ENCODE measurements around the gene IL1RAPL1. TPM values are rescaled to one million over a fixed set of nuclear protein-coding genes. Genes with fewer than 3 reads are reported as not detected.

IL1RAPL1 gene
- total RNA-seq, 1 donor from 2014 or later: 2.7 TPM

DNA sequence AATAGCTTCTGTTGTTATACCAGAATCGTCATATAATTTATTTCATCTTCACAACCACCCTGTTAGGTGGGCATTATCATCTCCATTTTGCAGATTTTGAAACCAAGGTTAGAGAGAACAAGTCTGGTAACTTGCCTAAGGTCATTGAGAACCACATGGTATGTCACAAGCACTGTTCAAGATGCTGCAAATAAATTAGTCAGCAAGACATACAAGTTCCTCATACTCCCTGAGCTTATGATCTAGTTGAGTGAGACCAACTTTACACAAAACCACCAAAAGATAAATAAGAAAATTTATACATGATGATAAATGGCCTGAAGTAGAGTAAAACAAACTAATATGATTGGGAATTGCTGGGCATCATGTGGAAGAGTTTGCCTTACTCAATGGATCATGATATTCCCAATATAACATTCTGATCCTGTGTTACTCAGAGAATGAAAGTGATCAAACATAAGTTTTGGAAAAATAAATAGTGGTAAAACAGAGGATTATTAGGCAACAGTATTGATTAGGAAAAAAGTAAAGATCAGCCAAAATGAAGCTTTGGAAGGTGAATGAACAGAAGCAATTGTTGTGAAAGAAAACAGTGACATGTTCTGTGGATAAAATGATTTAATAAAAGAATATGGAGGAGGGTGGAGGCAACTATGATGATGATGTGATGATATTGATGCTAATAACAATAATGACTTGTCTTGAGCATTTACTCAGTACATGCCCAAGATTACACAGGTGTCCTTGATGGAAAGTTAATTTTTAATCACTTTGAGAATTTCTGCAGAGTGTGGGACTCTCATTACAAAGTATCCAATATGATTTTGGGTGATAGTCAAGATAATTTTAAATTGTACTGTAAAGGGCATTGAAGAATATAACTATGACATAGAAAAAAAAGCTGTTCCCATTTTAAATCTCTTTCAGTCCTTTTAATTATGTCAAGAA is 34.1 kb upstream of the IL1RAPL1 start:
- peaks cover 2% of the 10 kb centered on the region for H3K9me3 Mint-ChIP-seq
- no peak overlapping the region for H3K27ac Mint-ChIP-seq (ENCODE audit: unreplicated experiment)
- no peaks in the 10 kb centered on the region for H3K4me1 Mint-ChIP-seq
- H3K27me3 Mint-ChIP-seq (ENCODE audit: low read depth): no peaks in the 10 kb centered on the region
- TF ChIP-seq CTCF (conservative IDR thresholded peaks at IDR 0.05): no peak
- no peak overlapping the region for H3K4me3 Mint-ChIP-seq
- DNase-seq (ENCODE audit: low read depth, low spot score): no peak
- no peaks in the 10 kb centered on the region for H3K36me3 Mint-ChIP-seq (ENCODE audit: low read depth)

- no peak for TF ChIP-seq CTCF (conservative IDR thresholded peaks at IDR 0.05)
- Mint-ChIP-seq H3K4me3 (no peak overlapping the region), H3K9me3 (no peaks in the 10 kb centered on the region), H3K36me3 (ENCODE audit: low read depth) (no peaks in the 10 kb centered on the region), H3K27me3 (ENCODE audit: low read depth) (no peaks in the 10 kb centered on the region), H3K27ac (ENCODE audit: unreplicated experiment) (peak overlapping the region; percentile 66), H3K4me1 (peaks cover 7% of the 10 kb centered on the region)
- DNase-seq (ENCODE audit: low read depth, low spot score): no peak
These were observed 11.1 kb upstream of the IL1RAPL1 start for GRCh38 chrX:28576117-28576516.

DNA sequence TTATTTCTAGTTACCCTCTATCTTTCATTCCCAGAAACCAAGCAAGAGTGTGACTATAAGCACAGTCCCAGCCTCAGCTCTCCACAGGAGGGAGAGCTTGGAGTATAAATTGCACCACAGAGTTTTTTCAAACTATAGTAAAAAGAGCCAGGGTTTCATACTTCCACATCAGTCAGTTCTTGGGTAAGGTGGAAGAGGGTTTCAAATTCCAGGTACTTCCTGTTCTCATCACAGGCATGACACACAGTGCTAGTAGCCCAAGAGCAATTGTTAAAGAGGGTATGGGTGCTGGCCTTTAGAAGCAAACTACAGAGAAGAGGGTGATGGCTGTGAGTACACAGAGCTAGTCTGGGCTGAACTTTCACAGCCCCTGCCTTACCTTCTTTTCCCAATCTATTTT is 5.7 kb upstream of the IL1RAPL1 start:
- Mint-ChIP-seq H3K36me3 (ENCODE audit: low read depth) (no peaks in the 10 kb centered on the region), H3K27me3 (ENCODE audit: low read depth) (peaks cover 9% of the 10 kb centered on the region), H3K4me1 (no peaks in the 10 kb centered on the region), H3K9me3 (no peaks in the 10 kb centered on the region), H3K27ac (ENCODE audit: unreplicated experiment) (no peak overlapping the region), H3K4me3 (no peak overlapping the region)
- no peak for DNase-seq (ENCODE audit: low read depth, low spot score)
- TF ChIP-seq CTCF (conservative IDR thresholded peaks at IDR 0.05): no peak

DNA sequence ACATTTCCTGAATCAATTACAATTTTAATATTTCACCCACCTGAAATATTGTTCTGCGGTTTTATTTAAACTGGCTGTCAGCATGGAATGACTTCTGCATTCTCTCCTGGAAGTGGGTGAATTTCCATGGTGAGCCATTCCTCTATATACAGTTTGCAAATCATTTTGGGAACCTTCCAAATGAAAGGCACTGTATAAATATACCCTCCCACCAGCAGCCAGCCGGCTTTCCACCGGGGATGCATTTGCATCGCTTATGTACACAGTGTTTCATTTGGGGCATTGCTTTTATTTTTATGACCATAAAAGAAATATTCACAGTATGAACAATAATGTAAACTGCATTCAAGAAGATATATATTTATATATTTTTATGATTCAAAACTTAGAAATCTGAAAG is 4.7 kb upstream of the IL1RAPL1 start:
- DNase-seq (ENCODE audit: low read depth, low spot score): no peak
- no peaks in the 10 kb centered on the region for H3K4me1 Mint-ChIP-seq
- no peak overlapping the region for H3K27ac Mint-ChIP-seq (ENCODE audit: unreplicated experiment)
- H3K27me3 Mint-ChIP-seq (ENCODE audit: low read depth): peaks cover 9% of the 10 kb centered on the region
- no peaks in the 10 kb centered on the region for H3K36me3 Mint-ChIP-seq (ENCODE audit: low read depth)
- H3K4me3 Mint-ChIP-seq: no peak overlapping the region
- no peak for TF ChIP-seq CTCF (conservative IDR thresholded peaks at IDR 0.05)
- H3K9me3 Mint-ChIP-seq: no peaks in the 10 kb centered on the region

GRCh38 chrX:28584025-28584424 is 3.2 kb upstream of the IL1RAPL1 start:
- Mint-ChIP-seq H3K36me3 (ENCODE audit: low read depth) (no peaks in the 10 kb centered on the region), H3K4me1 (no peaks in the 10 kb centered on the region), H3K9me3 (no peaks in the 10 kb centered on the region), H3K4me3 (no peak overlapping the region), H3K27ac (ENCODE audit: unreplicated experiment) (no peak overlapping the region), H3K27me3 (ENCODE audit: low read depth) (peaks cover 9% of the 10 kb centered on the region)
- no peak for TF ChIP-seq CTCF (conservative IDR thresholded peaks at IDR 0.05)
- no peak for DNase-seq (ENCODE audit: low read depth, low spot score)
